OCI-LY7 (cell line): Measurements from ENCODE around the gene KCNE2.
"Not testable (repeated sequence)": the region's sequence is repeated elsewhere in the genome, so short reads cannot be mapped to it uniquely, and the experiment has no call there.

Experiments used
- EZH2phosphoT487 ChIP-seq: fragments of 200-600 bp; sonication (generic); IDR thresholded peaks from 2 replicates; pipeline ENCODE4 v1.6.1; 2018; ENCODE audit warnings: low read depth, borderline replicate concordance, mild to moderate bottlenecking, mixed run types, antibody characterized with exemption, low read length, moderate library complexity, mixed read lengths
- TF ChIP-seq, protein P1 (sequence below): fragments of 200-600 bp; sonication (generic); conservative IDR thresholded peaks from 2 replicates; pipeline ENCODE4 v1.5.1; 2014; ENCODE audit warnings: mild to moderate bottlenecking, antibody characterized with exemption, low read length, moderate library complexity, mixed read lengths

DNA sequence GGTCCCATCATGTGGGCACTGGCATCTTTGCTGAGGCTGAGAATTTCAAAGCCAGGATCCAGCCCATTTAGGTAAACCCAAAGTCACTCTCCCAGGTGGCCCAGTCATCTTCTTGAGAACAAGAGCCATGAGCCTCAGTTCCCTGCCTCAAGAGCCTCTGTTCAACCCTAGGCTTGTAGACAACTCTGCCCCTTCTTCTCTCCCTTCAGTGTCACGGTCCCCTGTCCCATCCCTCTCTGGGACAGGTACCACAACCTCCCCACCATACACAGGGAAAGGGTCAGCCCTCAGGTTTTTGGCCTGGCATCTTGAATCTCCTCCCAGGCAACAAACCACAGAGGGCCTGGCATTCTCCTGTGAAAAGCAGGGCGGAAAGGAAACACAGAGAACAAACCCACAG is 41.9 kb downstream of the KCNE2 start:
- TF ChIP-seq, protein P1, sequence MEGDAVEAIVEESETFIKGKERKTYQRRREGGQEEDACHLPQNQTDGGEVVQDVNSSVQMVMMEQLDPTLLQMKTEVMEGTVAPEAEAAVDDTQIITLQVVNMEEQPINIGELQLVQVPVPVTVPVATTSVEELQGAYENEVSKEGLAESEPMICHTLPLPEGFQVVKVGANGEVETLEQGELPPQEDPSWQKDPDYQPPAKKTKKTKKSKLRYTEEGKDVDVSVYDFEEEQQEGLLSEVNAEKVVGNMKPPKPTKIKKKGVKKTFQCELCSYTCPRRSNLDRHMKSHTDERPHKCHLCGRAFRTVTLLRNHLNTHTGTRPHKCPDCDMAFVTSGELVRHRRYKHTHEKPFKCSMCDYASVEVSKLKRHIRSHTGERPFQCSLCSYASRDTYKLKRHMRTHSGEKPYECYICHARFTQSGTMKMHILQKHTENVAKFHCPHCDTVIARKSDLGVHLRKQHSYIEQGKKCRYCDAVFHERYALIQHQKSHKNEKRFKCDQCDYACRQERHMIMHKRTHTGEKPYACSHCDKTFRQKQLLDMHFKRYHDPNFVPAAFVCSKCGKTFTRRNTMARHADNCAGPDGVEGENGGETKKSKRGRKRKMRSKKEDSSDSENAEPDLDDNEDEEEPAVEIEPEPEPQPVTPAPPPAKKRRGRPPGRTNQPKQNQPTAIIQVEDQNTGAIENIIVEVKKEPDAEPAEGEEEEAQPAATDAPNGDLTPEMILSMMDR, result not testable (repeated sequence)
- TF ChIP-seq EZH2phosphoT487, result not testable (repeated sequence)
